GM18861 (cell line): ENCODE measurements around the gene LHFPL3.
A peak's percentile ranks its signal among the peaks of the same experiment; 100 is the strongest.
"Not testable (repeated sequence)": the region's sequence is repeated elsewhere in the genome, so short reads cannot be mapped to it uniquely, and the experiment has no call there.

Experiments used
- ATAC-seq: cut with Tn5 transposase; IDR thresholded peaks from one replicate; pipeline ENCODE4 v1.9.1; 2021; ENCODE audit not compliant: unreplicated experiment

Gene LHFPL3

DNA sequence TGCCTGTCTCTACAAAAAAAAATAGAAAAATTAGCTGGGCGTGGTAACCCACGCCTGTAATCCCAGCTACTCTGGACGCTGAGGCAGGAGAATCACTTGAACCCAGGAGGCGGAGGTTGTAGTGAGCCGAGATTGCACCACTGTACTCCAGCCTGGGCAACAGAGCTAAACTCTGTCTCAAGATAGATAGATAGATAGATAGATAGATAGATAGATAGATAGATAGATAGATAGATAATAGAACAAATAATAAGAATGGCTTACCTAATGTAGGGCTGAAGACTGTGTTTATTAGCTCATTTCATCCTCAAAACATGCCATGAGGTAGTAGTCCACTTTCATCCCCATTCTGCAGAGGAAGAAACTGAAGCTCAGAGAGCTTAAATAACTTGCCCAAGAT, 597.8 kb downstream of the LHFPL3 start:
- ATAC-seq: not testable (repeated sequence)

DNA sequence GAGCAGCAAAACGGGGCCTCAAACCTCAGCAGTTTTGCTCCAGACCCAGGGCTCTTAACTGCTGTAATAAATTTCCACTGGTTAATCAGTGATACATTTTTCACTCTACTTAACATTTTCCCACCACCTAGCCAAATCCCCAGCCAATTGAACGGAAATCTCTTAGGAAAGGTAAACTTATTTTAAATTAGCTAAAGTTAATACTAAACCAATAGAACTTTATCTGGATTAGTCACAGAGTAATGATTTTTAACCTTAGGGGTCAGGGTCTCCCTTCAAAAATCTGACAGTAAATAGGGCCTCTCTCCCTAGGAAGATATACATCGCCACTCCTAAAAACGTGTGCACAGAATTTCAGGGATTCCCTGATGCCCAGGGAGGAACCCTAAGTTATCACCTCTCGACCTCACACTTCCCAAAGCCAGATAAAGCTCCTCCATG, 598.2 kb downstream of the LHFPL3 start:
- no peak for ATAC-seq

DNA sequence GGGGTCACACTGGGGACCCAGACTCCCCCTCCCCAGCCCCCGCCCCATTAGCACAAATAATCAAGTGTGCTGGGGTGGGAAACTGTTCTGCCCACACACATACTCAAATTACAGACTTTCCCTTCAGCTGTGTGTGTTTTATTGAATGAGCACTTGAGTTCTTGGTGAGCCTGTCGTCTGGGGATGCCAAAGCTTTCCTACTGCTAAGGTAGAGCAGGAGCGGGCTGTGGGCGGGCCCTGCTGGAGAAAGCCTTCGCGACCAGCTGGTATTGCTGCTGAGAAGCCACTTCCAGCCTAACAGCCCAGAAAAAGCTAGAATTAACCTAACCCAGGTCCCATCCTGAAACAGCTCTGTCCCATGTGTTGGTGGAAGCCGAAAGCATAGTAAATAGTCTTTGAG, 598.7 kb downstream of the LHFPL3 start:
- ATAC-seq: no peak

DNA sequence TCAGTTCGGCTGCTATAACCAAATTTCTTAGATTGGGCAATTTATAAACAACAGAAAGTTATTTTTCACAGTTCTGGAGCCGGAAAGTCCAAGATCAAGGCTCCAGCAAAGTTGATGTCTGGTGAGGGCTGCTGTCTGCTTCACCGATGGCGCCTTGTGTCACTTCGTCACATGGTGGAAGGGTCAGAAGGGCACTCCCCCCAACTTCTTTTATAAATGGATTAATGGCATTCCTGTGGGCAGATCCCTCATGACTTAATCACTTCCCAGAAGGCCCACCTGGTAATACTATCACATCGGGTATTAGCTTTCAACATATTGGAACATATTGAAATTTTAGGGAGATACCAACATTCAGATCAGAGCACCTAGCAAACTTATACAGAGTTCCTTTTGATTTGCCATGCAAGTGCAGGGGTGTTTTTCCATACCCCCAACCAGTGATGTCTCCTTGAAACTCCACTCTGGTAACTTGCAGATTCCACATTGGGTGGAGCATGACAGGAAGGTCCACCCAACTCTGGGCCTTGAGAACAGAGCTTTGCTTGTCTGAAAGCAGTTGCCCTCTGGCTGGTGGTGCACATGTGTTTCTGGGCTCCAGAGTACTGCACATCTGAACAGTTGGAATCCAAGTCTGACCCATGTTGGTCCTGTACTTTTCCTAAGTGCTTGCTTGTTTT, 600.5 kb downstream of the LHFPL3 start:
- no peak for ATAC-seq

DNA sequence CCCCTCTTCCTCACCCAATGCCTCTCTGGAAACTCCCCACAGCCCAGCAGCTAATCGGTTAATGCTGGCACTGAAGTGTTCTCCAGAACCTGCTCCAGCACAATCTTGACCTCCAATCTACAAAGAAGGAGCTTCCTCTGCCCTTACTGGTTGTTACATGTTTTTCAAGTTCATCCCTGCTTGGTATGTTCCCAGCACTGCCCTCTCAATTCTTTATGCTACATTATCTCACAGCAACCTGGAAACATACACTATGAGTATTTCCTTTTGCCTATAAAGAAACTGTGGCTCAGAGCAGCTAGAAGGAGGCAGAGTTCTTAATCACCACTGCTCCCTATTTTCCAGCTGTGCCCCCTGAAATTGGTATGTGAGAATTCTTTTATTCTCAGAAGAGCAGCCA, 601.5 kb downstream of the LHFPL3 start:
- ATAC-seq: no peak

DNA sequence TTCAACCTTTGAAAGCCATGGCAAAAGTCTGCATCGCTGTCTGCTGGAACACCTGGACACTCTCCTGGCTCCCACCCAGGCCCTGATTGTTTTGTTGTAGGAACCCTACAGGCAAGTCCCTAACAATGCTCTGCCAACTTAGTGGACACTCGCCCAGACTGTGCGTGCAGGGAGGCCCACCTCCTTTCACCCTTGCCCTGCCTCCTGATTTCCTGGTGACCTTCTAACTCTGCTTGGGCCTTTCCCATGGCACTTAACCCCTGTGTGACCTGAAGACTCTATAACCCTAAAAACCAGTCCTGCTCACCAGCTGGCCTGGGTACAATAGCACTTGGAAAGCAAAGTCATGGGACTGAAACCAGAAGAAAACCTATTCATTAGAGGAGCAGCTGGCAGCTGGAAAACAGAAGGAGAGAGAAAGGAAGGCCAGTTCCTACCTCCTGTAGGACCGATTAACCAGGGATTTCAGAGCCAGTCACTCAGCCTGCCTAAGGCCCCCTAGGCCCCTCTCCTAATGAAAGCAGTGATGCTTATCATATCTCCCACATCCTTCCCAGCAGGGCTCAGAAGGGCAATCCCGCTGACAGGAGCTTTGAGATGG, 602.9 kb downstream of the LHFPL3 start:
- no peak for ATAC-seq

DNA sequence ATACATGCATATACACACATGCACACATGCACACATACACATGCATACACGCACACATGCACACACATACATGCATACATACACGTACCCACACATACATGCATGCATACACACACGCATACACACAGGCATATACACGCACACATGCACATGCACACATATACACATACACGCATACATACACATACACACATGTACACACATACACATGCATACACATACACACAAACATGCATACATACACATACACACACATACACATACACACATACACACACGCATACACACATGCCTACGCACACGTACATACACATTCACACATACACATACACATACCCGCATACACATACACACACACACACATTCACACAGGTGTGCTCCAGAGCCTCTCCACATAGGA, 604.6 kb downstream of the LHFPL3 start:
- ATAC-seq: no peak

DNA sequence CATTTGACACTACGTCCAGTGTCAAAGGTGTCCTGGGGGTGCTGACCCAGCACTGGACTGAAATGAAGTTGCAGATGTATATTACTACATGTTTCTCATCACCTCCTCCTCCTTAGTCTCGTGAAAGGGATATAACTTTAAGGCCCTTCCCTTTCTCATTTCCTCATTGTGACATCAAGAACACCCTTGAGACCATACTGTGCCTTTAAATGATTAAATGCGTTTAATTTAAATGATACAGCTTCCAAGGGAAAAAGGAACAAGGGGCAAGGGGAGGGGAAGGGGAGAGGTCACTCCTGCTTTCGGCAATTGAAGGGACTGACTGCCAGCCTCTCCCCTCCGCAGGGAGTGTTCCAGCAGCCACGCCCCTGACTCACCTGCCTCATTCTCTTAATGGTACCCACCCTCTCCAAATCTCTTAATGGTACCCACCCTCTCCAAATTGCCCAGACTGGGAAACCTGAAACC, 605.2 kb downstream of the LHFPL3 start:
- ATAC-seq: no peak

DNA sequence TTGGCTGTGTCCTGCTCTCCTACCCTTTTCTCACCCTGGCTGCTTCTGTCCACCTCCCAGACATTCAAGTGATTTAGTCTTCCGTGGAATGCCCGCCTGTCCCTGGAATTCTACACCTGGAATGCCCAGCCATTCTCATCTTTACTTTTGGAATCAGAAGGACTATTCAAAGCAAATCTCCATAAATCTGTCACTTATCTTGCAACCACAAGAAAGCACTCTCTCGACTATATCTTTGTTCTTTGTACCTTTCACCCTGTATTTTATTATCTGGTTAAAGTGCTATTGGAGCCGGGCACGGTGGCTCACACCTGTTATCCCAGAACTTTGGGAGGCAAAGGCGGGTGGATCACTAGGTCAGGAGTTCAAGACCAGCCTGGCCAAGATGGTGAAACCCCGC, 606.3 kb downstream of the LHFPL3 start:
- no peak for ATAC-seq

- no peak for ATAC-seq
Measured at GRCh38 chr7:104935276-104935675, 606.9 kb downstream of the LHFPL3 start.

- ATAC-seq: no peak
Measured at GRCh38 chr7:104936546-104936945, 608.1 kb downstream of the LHFPL3 start.

GRCh38 chr7:104937489-104937888, 609.1 kb downstream of the LHFPL3 start:
- ATAC-seq: not testable (repeated sequence)

DNA sequence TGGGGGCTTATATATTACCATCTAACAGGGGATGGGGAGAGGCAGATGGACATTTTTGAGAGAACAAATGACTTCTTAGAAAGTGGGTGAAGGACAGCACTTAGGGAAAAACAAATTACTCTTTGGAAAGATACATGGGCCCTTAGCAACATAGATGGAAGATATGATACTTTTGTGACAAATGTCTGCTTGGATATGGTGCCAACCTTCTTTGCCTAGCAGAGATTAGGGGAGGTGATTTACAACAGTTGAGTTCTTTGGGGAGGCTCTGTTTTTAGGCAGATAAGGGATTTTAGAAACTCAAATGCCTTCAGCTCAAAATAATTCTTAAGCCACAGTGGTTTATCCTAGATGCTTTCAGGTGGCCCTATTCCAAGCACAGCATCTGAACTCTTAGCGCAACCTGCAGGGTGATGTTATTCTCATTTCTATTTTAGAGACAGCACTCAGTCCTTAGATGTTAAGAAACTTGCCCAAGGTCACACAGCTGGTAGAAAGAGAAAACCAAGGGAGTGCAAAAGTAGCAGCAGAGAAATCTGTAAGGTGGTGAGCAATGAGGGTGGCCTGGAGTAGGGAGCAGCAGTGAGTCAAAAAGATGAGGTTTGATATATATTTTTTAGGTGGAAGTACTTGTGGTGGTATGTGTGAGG, 610.5 kb downstream of the LHFPL3 start:
- ATAC-seq: no peak

GRCh38 chr7:104940023-104940710, 611.8 kb downstream of the LHFPL3 start:
- no peak for ATAC-seq

GRCh38 chr7:104943502-104944343, 615.3 kb downstream of the LHFPL3 start:
- ATAC-seq: peak; percentile 48

- ATAC-seq: no peak
Measured at GRCh38 chr7:104945599-104945956, 617.2 kb downstream of the LHFPL3 start.

- no peak for ATAC-seq
Measured at GRCh38 chr7:104946338-104946737, 617.9 kb downstream of the LHFPL3 start.

- ATAC-seq: no peak
Measured at GRCh38 chr7:104950006-104950405, 621.6 kb downstream of the LHFPL3 start.

DNA sequence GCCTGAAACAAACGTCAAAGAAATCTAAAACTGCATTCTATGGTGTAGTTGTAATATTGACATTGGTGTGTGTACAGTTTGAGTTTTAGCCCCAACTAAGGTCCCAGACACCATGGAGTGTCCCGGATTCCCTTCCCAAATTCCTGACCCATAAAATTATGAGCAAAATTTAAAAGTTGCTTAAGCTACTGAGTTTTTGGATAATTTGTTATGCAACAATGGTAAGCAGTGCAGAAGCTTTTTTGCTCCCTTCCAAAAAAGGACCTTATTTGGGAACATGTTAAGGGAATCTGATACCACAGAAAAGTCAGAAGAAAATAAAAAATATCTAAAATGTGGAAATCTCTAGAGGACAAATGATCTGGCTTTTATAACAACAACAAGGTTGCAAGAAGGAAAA, 622.4 kb downstream of the LHFPL3 start:
- ATAC-seq: no peak

GRCh38 chr7:104951546-104951945, 623.1 kb downstream of the LHFPL3 start:
- no peak for ATAC-seq

DNA sequence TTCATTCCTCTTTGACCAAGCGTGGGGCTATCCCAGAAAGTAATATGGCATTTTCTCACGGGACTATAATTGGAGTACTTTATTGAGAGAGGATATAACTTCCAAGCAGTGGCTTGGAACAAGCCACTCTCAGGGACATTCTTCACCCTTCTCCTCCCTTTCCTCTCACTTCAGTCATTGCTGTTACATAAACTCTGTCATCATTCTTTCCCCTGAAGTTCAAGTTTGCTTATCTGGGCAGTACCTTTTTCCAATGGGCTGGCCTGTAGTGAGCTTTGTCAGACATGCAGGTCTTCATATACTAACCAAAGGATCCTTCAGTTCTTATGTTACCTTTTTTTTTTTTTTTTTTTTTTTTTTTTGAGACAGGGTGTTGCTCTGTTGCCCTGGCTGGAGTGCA, 626.9 kb downstream of the LHFPL3 start:
- no peak for ATAC-seq
